Neural progenitor cell (in vitro differentiated cells): ENCODE results near the gene OR6A2. TPM values are rescaled to one million over a fixed set of nuclear protein-coding genes. Genes with fewer than 3 reads are reported as not detected.

Experiments used
- DNase-seq: peaks from one replicate; pipeline ENCODE4 v3.0.0-alpha.2; 2016; ENCODE audit warnings: low spot score
- H2AFZ ChIP-seq: fragments of 200-600 bp; sonication (generic); replicated peaks from 2 replicates; pipeline ENCODE4 v1.6.1; 2016; ENCODE audit warnings: antibody characterized with exemption
- H3F3A ChIP-seq: fragments of 200-600 bp; sonication (generic); 2 replicates; pipeline ENCODE4 v1.6.1; 2016; ENCODE audit warnings: antibody characterized with exemption, low read depth
- H3K27ac ChIP-seq: fragments of 200-600 bp; sonication (generic); 2 replicates; pipeline ENCODE4 v1.5.1; 2016; ENCODE audit warnings: mild to moderate bottlenecking
- H3K27me3 ChIP-seq: fragments of 200-600 bp; sonication (generic); 2 replicates; pipeline ENCODE4 v1.6.1; 2016; ENCODE audit warnings: mild to moderate bottlenecking, moderate library complexity
- H3K36me3 ChIP-seq: fragments of 200-600 bp; sonication (generic); 2 replicates; pipeline ENCODE4 v1.5.1; 2016
- H3K4me1 ChIP-seq: fragments of 200-600 bp; sonication (generic); 2 replicates; pipeline ENCODE4 v1.6.1; 2016; ENCODE audit warnings: mixed run types
- H3K4me2 ChIP-seq: fragments of 200-600 bp; sonication (generic); 2 replicates; pipeline ENCODE4 v1.6.1; 2016
- H3K4me3 ChIP-seq: fragments of 200-600 bp; sonication (generic); 2 replicates; pipeline ENCODE4 v1.5.1; 2016
- H3K79me2 ChIP-seq: fragments of 200-600 bp; sonication (generic); 2 replicates; pipeline ENCODE4 v1.6.1; 2016; ENCODE audit warnings: low read depth
- H3K9ac ChIP-seq: fragments of 200-600 bp; sonication (generic); 2 replicates; pipeline ENCODE4 v1.6.1; 2016
- H3K9me3 ChIP-seq: fragments of 200-600 bp; sonication (generic); 2 replicates; pipeline ENCODE4 v1.5.1; 2016; ENCODE audit warnings: low read depth
- H4K20me1 ChIP-seq: fragments of 200-600 bp; sonication (generic); 2 replicates; pipeline ENCODE4 v1.6.1; 2016; ENCODE audit warnings: low read depth
- H3K27ac Mint-ChIP-seq: 3 replicates; pipeline ENCODE4 v1.8.0; 2021; ENCODE audit warnings: mixed read lengths
- H3K27me3 Mint-ChIP-seq: 2 replicates; pipeline ENCODE4 v1.8.0; 2022; ENCODE audit warnings: low read depth, mild to moderate bottlenecking, inconsistent platforms, moderate library complexity, mixed read lengths; ENCODE audit not compliant: insufficient read depth
- H3K36me3 Mint-ChIP-seq: 3 replicates; pipeline ENCODE4 v1.8.0; 2021; ENCODE audit warnings: mixed read lengths
- H3K4me1 Mint-ChIP-seq: 3 replicates; pipeline ENCODE4 v1.8.0; 2021; ENCODE audit warnings: mixed read lengths
- H3K4me3 Mint-ChIP-seq: 3 replicates; pipeline ENCODE4 v1.8.0; 2021; ENCODE audit warnings: mild to moderate bottlenecking, moderate library complexity, mixed read lengths
- H3K9me3 Mint-ChIP-seq: 3 replicates; pipeline ENCODE4 v1.8.0; 2020; ENCODE audit warnings: mixed read lengths
- CTCF ChIP-seq: fragments of 200-600 bp; sonication (generic); IDR thresholded peaks from 2 replicates; pipeline ENCODE4 v1.5.1; 2017; ENCODE audit warnings: antibody characterized with exemption, mild to moderate bottlenecking
- EZH2 ChIP-seq: fragments of 200-600 bp; sonication (generic); IDR thresholded peaks from 2 replicates; pipeline ENCODE4 v1.6.1; 2017; ENCODE audit warnings: antibody characterized with exemption, mild to moderate bottlenecking, moderate library complexity
- EZH2phosphoT487 ChIP-seq: fragments of 200-600 bp; sonication (generic); IDR thresholded peaks from 2 replicates; pipeline ENCODE4 v1.6.1; 2017; ENCODE audit warnings: antibody characterized with exemption
- total RNA-seq: library from RNA; depleted of rRNA; stranded (reverse); fragments of >200 nt; gene quantifications from 2 replicates; pipeline ENCODE4 v1.2.3, GENCODE V29; 2015; ENCODE audit warnings: low replicate concordance

OR6A2 gene
- total RNA-seq, 1 donor from 2014 or later: 0.36 TPM

- DNase-seq: no peak
- Histone ChIP-seq H3K36me3 (no peaks in the 10 kb centered on the region), H3K4me2 (no peak overlapping the region), H3K4me1 (no peaks in the 10 kb centered on the region), H3K27me3 (no peaks in the 10 kb centered on the region), H3K9me3 (no peaks in the 10 kb centered on the region), H3K79me2 (no peaks in the 10 kb centered on the region), H3K4me3 (no peak overlapping the region), H3K27ac (no peak overlapping the region), H3K9ac (no peak overlapping the region), H2AFZ (no peak overlapping the region), H3F3A (no peaks in the 10 kb centered on the region), H4K20me1 (no peaks in the 10 kb centered on the region)
- H3K27ac Mint-ChIP-seq: no peak overlapping the region
- H3K36me3 Mint-ChIP-seq: no peaks in the 10 kb centered on the region
- no peak overlapping the region for H3K4me3 Mint-ChIP-seq
- TF ChIP-seq CTCF (no peak), EZH2phosphoT487 (no peak), EZH2 (no peak)
- no peaks in the 10 kb centered on the region for H3K27me3 Mint-ChIP-seq
- H3K4me1 Mint-ChIP-seq: no peaks in the 10 kb centered on the region
- H3K9me3 Mint-ChIP-seq: peaks cover 2% of the 10 kb centered on the region
Observed at GRCh38 chr11:6755953-6756347, 43.5 kb downstream of the OR6A2 start.

DNA sequence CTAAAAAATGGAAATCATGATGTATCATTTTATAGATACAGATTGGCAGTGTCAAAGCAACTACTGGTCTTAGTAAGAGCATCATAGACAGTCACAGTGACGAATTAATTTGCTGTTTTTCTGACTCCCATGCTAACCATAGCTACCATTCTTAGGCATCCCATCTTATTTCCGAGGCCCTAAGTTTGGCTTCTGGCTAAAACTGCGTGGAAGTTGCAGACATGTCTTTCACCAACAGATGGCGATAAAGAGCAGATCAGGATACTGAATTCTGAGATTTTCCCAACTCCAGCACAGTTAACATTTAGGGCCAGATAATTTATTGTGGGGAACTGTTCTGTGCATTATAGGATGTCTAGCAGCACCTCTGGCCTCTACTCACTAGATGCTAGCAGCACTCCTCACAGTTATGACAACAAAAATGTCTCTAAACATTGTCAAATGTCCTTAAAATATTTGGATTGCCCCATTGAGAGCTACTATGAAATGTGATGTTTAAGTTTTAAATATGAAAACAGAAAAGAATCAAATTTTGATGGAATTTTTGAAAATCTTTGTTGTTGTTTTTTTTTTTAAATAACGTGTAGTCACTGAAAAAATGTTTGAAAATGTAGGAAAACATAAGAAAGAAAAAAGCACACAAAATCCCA, 44.1 kb downstream of the OR6A2 start:
- peaks cover 1% of the 10 kb centered on the region for H3K9me3 Mint-ChIP-seq
- H3K4me1 Mint-ChIP-seq: no peaks in the 10 kb centered on the region

DNA sequence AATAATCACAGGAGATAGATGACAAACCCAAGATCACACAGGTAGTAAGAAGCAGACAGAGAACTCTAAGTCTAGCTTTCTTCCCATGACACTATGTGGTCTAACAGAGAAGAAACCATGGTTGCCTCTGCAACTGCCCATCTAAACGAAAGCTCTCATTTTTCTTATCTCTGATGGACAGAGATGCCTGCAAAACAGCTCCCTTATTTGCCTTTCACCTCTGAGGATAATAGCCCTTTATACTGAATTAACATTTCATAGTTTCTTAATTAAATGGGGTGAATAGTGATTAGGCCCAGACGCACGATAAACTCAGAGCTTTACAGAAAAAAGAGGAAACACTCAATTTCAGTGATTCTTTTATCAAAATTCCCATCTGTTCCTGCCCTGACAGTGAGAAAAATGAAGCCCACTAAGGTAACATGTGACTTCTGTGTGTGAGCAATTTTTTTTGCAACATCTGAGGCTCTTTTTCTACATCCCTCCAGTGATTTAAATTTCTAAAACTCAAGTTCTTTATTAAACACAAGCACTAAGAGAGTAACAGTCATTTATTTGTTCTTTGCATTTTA, 52.3 kb downstream of the OR6A2 start:
- TF ChIP-seq EZH2phosphoT487: no peak
- TF ChIP-seq EZH2: no peak
- TF ChIP-seq CTCF: no peak
- H3K4me3 ChIP-seq: no peak overlapping the region
- H2AFZ ChIP-seq: no peak overlapping the region
- no peak overlapping the region for H3K9ac ChIP-seq
- no peak overlapping the region for H3K27ac Mint-ChIP-seq
- H3F3A ChIP-seq: no peaks in the 10 kb centered on the region
- H3K79me2 ChIP-seq: no peaks in the 10 kb centered on the region
- H3K9me3 Mint-ChIP-seq: no peaks in the 10 kb centered on the region
- H4K20me1 ChIP-seq: no peaks in the 10 kb centered on the region
- no peak overlapping the region for H3K27ac ChIP-seq
- no peaks in the 10 kb centered on the region for H3K27me3 Mint-ChIP-seq
- H3K36me3 Mint-ChIP-seq: no peaks in the 10 kb centered on the region
- no peak overlapping the region for H3K4me3 Mint-ChIP-seq
- no peaks in the 10 kb centered on the region for H3K27me3 ChIP-seq
- H3K4me1 ChIP-seq: no peaks in the 10 kb centered on the region
- DNase-seq: no peak
- no peaks in the 10 kb centered on the region for H3K9me3 ChIP-seq
- peaks cover 5% of the 10 kb centered on the region for H3K4me1 Mint-ChIP-seq
- no peak overlapping the region for H3K4me2 ChIP-seq
- no peaks in the 10 kb centered on the region for H3K36me3 ChIP-seq

More for the DNA sequence above, 44.1 kb downstream of the OR6A2 start:
- no peaks in the 10 kb centered on the region for H3K36me3 ChIP-seq
- H3K27ac ChIP-seq: no peak overlapping the region
- no peak overlapping the region for H3K4me2 ChIP-seq
- no peaks in the 10 kb centered on the region for H3K4me1 ChIP-seq
- Mint-ChIP-seq H3K36me3 (no peaks in the 10 kb centered on the region), H3K27me3 (no peaks in the 10 kb centered on the region), H3K27ac (no peak overlapping the region), H3K4me3 (no peak overlapping the region)
- H3K4me3 ChIP-seq: no peak overlapping the region
- H4K20me1 ChIP-seq: no peaks in the 10 kb centered on the region
- peak overlapping the region; percentile 52 for H2AFZ ChIP-seq
- no peaks in the 10 kb centered on the region for H3K27me3 ChIP-seq
- H3K9me3 ChIP-seq: no peaks in the 10 kb centered on the region
- H3K79me2 ChIP-seq: no peaks in the 10 kb centered on the region
- TF ChIP-seq EZH2phosphoT487 (no peak), CTCF (peak; percentile 86)
- peak; percentile 67 for DNase-seq
- no peak overlapping the region for H3K9ac ChIP-seq
- H3F3A ChIP-seq: no peaks in the 10 kb centered on the region
